PC-3 (cell line): ENCODE measurements around the gene SSTR4. TPM values are rescaled to one million over a fixed set of nuclear protein-coding genes. Genes with fewer than 3 reads are reported as not detected.

Source experiments
- ATAC-seq: fragments of 200-7000 bp; cut with Tn5 transposase; 2 replicates; pipeline ENCODE4 v1.9.1; 2020; ENCODE audit warnings: mild to moderate bottlenecking, moderate library complexity
- BruUV-seq: library from RNA; stranded (reverse); fragments of 400-500 nt; replicated peaks from 2 replicates; lab custom pipeline; 2021; lab: Mats Ljungman, UMichigan
- CTCF ChIA-PET: fragments of 300-600 bp; sonication (Branson Sonifier 250); formaldehyde crosslinking; loops from one replicate; lab custom pipeline; 2022; ENCODE audit warnings: antibody characterized with exemption; lab: Charles Lee
- POLR2A ChIA-PET: fragments of 300-600 bp; sonication (Branson Sonifier 250); formaldehyde crosslinking; loops from one replicate; lab custom pipeline; 2022; ENCODE audit warnings: antibody characterized with exemption; ENCODE audit not compliant: unreplicated experiment; lab: Charles Lee
- DNase-seq: peaks from one replicate; pipeline ENCODE4 v3.0.0-alpha.2; 2015
- H2AFZ ChIP-seq: fragments of 300-600 bp; sonication (generic); 2 replicates; pipeline ENCODE4 v1.6.0; 2016; ENCODE audit warnings: antibody characterized with exemption, low read length
- H3F3A ChIP-seq: fragments of 300-600 bp; sonication (generic); one replicate; pipeline ENCODE4 v1.6.0; 2017; ENCODE audit warnings: antibody characterized with exemption, low read length, control low read depth, mild to moderate bottlenecking; ENCODE audit not compliant: unreplicated experiment
- H3K27ac ChIP-seq: fragments of 300-600 bp; sonication (generic); 2 replicates; pipeline ENCODE4 v1.5.1; 2016; ENCODE audit warnings: mild to moderate bottlenecking, low read length
- H3K27me3 ChIP-seq: fragments of 300-600 bp; sonication (generic); 2 replicates; pipeline ENCODE4 v1.6.1; 2016; ENCODE audit warnings: low read length, mixed read lengths
- H3K36me3 ChIP-seq: fragments of 300-600 bp; sonication (generic); 2 replicates; pipeline ENCODE4 v1.6.1; 2016; ENCODE audit warnings: low read depth, mixed run types, low read length, mixed read lengths
- H3K4me1 ChIP-seq: fragments of 300-600 bp; sonication (generic); 2 replicates; pipeline ENCODE4 v1.5.1; 2016; ENCODE audit warnings: low read length; ENCODE audit not compliant: insufficient read depth
- H3K4me2 ChIP-seq: fragments of 300-600 bp; sonication (generic); 2 replicates; pipeline ENCODE4 v1.6.0; 2016; ENCODE audit warnings: low read length
- H3K4me3 ChIP-seq: fragments of 300-600 bp; sonication (generic); 2 replicates; pipeline ENCODE4 v1.5.1; 2016; ENCODE audit warnings: mild to moderate bottlenecking, low read length, mixed read lengths
- H3K79me2 ChIP-seq: fragments of 300-600 bp; sonication (generic); 2 replicates; pipeline ENCODE4 v1.6.1; 2017; ENCODE audit warnings: low read length, mixed read lengths
- H3K9ac ChIP-seq: fragments of 300-600 bp; sonication (generic); 2 replicates; pipeline ENCODE4 v1.6.0; 2016; ENCODE audit warnings: mild to moderate bottlenecking, low read length
- H3K9me2 ChIP-seq: fragments of 300-600 bp; sonication (generic); replicated peaks from 2 replicates; pipeline ENCODE4 v1.6.1; 2016; ENCODE audit warnings: mixed run types, low read length, mixed read lengths
- H3K9me3 ChIP-seq: fragments of 300-600 bp; sonication (generic); 2 replicates; pipeline ENCODE4 v1.6.1; 2016; ENCODE audit warnings: low read length, mixed read lengths
- H4K20me1 ChIP-seq: fragments of 300-600 bp; sonication (generic); 2 replicates; pipeline ENCODE4 v1.6.1; 2016; ENCODE audit warnings: low read length, mixed read lengths
- CTCF ChIP-seq: fragments of 300-600 bp; sonication (generic); conservative IDR thresholded peaks from 2 replicates; pipeline ENCODE4 v1.5.1; 2017; ENCODE audit warnings: antibody characterized with exemption, low read depth, mild to moderate bottlenecking, low read length
- EZH2 ChIP-seq: fragments of 300-600 bp; sonication (generic); IDR thresholded peaks from one replicate; pipeline ENCODE4 v1.6.1; 2017; ENCODE audit warnings: antibody characterized with exemption, mild to moderate bottlenecking, low read length; ENCODE audit not compliant: unreplicated experiment
- EZH2phosphoT487 ChIP-seq: fragments of 300-600 bp; sonication (generic); IDR thresholded peaks from 2 replicates; pipeline ENCODE4 v1.6.1; 2018; ENCODE audit warnings: mild to moderate bottlenecking, antibody characterized with exemption, low read length, borderline replicate concordance
- intact Hi-C: fragments of 100-400 bp; cut with micrococcal nuclease; formaldehyde crosslinking; loops from 2 replicates; pipeline ENCODE4 v1.9.0; 2023
- total RNA-seq: library from RNA; depleted of rRNA; stranded (reverse); fragments of >200 nt; gene quantifications from 2 replicates; pipeline ENCODE4 v1.2.3, GENCODE V29; 2014

SSTR4 gene
- total RNA-seq, 1 experiment from 2014 or later, result not detected

DNA sequence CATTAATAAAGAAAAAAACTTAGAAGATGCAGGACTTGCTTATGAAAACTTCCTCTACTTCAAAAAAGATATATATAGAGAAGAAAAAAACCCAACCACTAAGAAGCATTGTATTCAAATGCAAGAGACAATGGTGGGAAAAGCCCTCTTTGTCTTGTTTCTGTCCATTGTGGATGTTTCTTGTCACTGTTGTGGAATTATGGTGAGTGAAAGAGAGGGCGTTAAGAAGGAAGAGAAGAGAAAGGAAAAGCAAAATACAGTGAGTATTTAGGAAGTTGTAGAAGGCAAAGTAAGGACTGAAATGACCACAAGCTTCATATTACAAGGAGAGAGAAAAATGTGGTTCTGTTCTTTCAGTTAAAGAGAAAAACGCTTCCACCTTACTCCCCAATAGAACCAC, 28.5 kb downstream of the SSTR4 start:
- Histone ChIP-seq H3K27me3 (peaks cover 23% of the 10 kb centered on the region), H3K9ac (no peak overlapping the region), H3K79me2 (no peaks in the 10 kb centered on the region), H2AFZ (no peak overlapping the region), H3K9me3 (no peaks in the 10 kb centered on the region), H3F3A (no peaks in the 10 kb centered on the region), H3K36me3 (no peaks in the 10 kb centered on the region), H4K20me1 (no peaks in the 10 kb centered on the region), H3K9me2 (no peaks in the 10 kb centered on the region), H3K4me2 (no peak overlapping the region), H3K4me3 (no peak overlapping the region), H3K4me1 (0 out of 2 replicates have a peak, but pooled peaks cover 4% of the 10 kb centered on the region), H3K27ac (no peak overlapping the region)
- ChIA-PET CTCF (interaction anchor here (0.6 kb wide), 1 partner anchor 228 kb away, joined by 4 read pairs; no protein-coding TSS in a partner anchor), POLR2A (no interaction called here)
- BruUV-seq, result no TSS peak
- intact Hi-C loops, result no loop called here
- no peak for TF ChIP-seq EZH2phosphoT487
- no peak for TF ChIP-seq EZH2
- no peak for TF ChIP-seq CTCF
- ATAC-seq (no peak), DNase-seq (no peak)

GRCh38 chr20:23065266-23066201, 30.4 kb downstream of the SSTR4 start:
- Histone ChIP-seq H3K79me2 (no peaks in the 10 kb centered on the region), H3K27ac (no peak overlapping the region), H3K9me2 (no peaks in the 10 kb centered on the region), H2AFZ (no peak overlapping the region), H3K4me1 (0 out of 2 replicates have a peak, but pooled peaks cover 4% of the 10 kb centered on the region), H4K20me1 (no peaks in the 10 kb centered on the region), H3K4me3 (no peak overlapping the region), H3K9me3 (no peaks in the 10 kb centered on the region), H3K36me3 (no peaks in the 10 kb centered on the region), H3K9ac (no peak overlapping the region), H3K27me3 (peaks cover 23% of the 10 kb centered on the region), H3F3A (no peaks in the 10 kb centered on the region), H3K4me2 (no peak overlapping the region)
- ChIA-PET CTCF (no interaction called here), POLR2A (no interaction called here)
- no peak for ATAC-seq
- intact Hi-C loops, result no loop called here
- BruUV-seq, result no TSS peak
- TF ChIP-seq EZH2phosphoT487 (no peak), CTCF (no peak), EZH2 (no peak)
- no peak for DNase-seq

DNA sequence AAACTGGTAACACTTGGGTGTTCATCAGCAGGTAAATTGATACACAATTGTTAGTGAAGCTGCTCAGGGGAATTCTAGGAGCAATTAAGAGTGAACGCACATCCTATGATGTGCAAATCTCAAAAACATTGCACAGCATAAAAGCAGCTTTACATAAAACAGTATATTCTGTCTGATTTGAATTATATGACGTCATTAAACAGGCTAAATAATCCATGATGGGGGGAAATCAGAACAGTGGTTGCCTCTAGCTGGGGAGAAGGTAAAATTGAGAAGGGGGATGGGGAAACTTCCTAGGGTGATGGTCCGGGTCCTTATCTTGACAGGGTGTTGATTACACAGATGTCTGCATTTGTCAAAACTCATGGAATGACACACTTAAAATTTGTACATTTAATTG, 31.7 kb downstream of the SSTR4 start:
- H3K4me1 ChIP-seq, result 0 out of 2 replicates have a peak, but pooled peaks cover 2% of the 10 kb centered on the region
- no peaks in the 10 kb centered on the region for H4K20me1 ChIP-seq
- no peaks in the 10 kb centered on the region for H3K9me2 ChIP-seq
- H3K36me3 ChIP-seq, result no peaks in the 10 kb centered on the region
- ChIA-PET POLR2A (no interaction called here), CTCF (no interaction called here)
- H3K4me3 ChIP-seq, result no peak overlapping the region
- H3K4me2 ChIP-seq, result no peak overlapping the region
- no peak overlapping the region for H2AFZ ChIP-seq
- intact Hi-C loops, result no loop called here
- TF ChIP-seq EZH2 (no peak), CTCF (no peak), EZH2phosphoT487 (no peak)
- H3F3A ChIP-seq, result no peaks in the 10 kb centered on the region
- H3K27me3 ChIP-seq, result peaks cover 23% of the 10 kb centered on the region
- DNase-seq, result no peak
- no peak for ATAC-seq
- BruUV-seq, result no TSS peak
- H3K79me2 ChIP-seq, result no peaks in the 10 kb centered on the region
- no peak overlapping the region for H3K9ac ChIP-seq
- H3K9me3 ChIP-seq, result no peaks in the 10 kb centered on the region
- no peak overlapping the region for H3K27ac ChIP-seq
